HepG2 (cell line): ENCODE measurements around the gene MARCHF6. TPM values are rescaled to one million over a fixed set of nuclear protein-coding genes. Genes with fewer than 3 reads are reported as not detected.

ENCODE experiments used
- ATAC-seq: fragments of 200-7000 bp; cut with Tn5 transposase; 3 replicates; pipeline ENCODE4 v1.9.1; 2020; ENCODE audit warnings: mild to moderate bottlenecking, moderate library complexity
- BruUV-seq: library from RNA; stranded (reverse); fragments of 400-500 nt; replicated peaks from 2 replicates; lab custom pipeline; 2021; lab: Mats Ljungman, UMichigan
- CTCF ChIA-PET: fragments of 300-600 bp; formaldehyde crosslinking; extraction: SDS; loops from one replicate; lab custom pipeline; 2021; ENCODE audit warnings: low total read pairs, inconsistent platforms, low intra/inter-chr PET ratio; lab: Yijun Ruan, JAX
- POLR2A ChIA-PET: fragments of 350-600 bp; sonication (Branson Sonifier 250); formaldehyde crosslinking; loops from one replicate; lab custom pipeline; 2020; ENCODE audit warnings: antibody characterized with exemption, inconsistent platforms; lab: Yijun Ruan, JAX
- DNase-seq: peaks from one replicate; pipeline ENCODE4 v3.0.0-alpha.2; 2015; ENCODE audit warnings: low spot score
- FAIRE-seq: peaks from 3 replicates; lab custom pipeline; 2011; peaks lifted over from hg19 to GRCh38; lab: Jason Lieb, UNC
- H2AFZ ChIP-seq: one replicate; pipeline ENCODE4 v1.6.1; 2011; ENCODE audit warnings: low read length, inconsistent platforms
- H3K27ac ChIP-seq: fragments of 300-600 bp; 3 replicates; pipeline ENCODE4 v1.8.0; 2011; ENCODE audit warnings: mixed run types, mild to moderate bottlenecking, mixed read lengths, low read length, inconsistent platforms; ENCODE audit not compliant: insufficient read depth; ENCODE audit errors: extremely low read length
- H3K27me3 ChIP-seq, 2 experiments: fragments of 200-600 bp in 1 of 2; 2 replicates in 1 of 2; 3 replicates in 1 of 2; pipeline versions ENCODE4 v1.6.0 to v1.8.0; 2011; ENCODE audit warnings: low read length in 2 of 2, mild to moderate bottlenecking in 2 of 2, moderate library complexity in 2 of 2, inconsistent platforms in 1 of 2; ENCODE audit not compliant: insufficient read depth in 2 of 2, control insufficient read depth in 1 of 2
- H3K36me3 ChIP-seq, 2 experiments: fragments of 200-600 bp in 1 of 2; replicated peaks in 1 of 2; 2 replicates in 1 of 2; 3 replicates in 1 of 2; pipeline versions ENCODE4 v1.5.1 to v1.8.0; 2011; ENCODE audit warnings: low read length in 2 of 2, inconsistent platforms in 1 of 2; ENCODE audit not compliant: insufficient read depth in 2 of 2, control insufficient read depth in 1 of 2
- H3K4me1 ChIP-seq: 2 replicates; pipeline ENCODE4 v1.5.1; 2012; ENCODE audit warnings: low read length, inconsistent platforms; ENCODE audit not compliant: insufficient read depth
- H3K4me2 ChIP-seq: 2 replicates; pipeline ENCODE4 v1.6.0; 2011; ENCODE audit warnings: low read depth, low read length, inconsistent platforms
- H3K4me3 ChIP-seq, 3 experiments: fragments of 200-600 bp in 1 of 3; sonication (generic), shearing (Covaris generic) in 1 of 3; replicated peaks in 1 of 3; 2 replicates each; pipeline ENCODE4 v1.5.1; 2011 to 2016; ENCODE audit warnings: low read length in 3 of 3, inconsistent platforms in 2 of 3, low read depth in 2 of 3, mild to moderate bottlenecking in 2 of 3, control low read depth in 1 of 3, mixed read lengths in 1 of 3; ENCODE audit not compliant: insufficient read depth in 1 of 3
- H3K79me2 ChIP-seq: one replicate; pipeline ENCODE4 v1.6.1; 2011; ENCODE audit warnings: low read length, inconsistent platforms; ENCODE audit not compliant: insufficient read depth
- H3K9ac ChIP-seq: 2 replicates; pipeline ENCODE4 v1.6.0; 2011; ENCODE audit warnings: mild to moderate bottlenecking, low read depth, low read length, inconsistent platforms; ENCODE audit not compliant: insufficient read depth
- H3K9me3 ChIP-seq: 2 replicates; pipeline ENCODE4 v1.5.1; 2012; ENCODE audit warnings: mild to moderate bottlenecking, low read length
- H4K20me1 ChIP-seq: 2 replicates; pipeline ENCODE4 v1.6.0; 2011; ENCODE audit warnings: inconsistent platforms, mild to moderate bottlenecking, low read length, moderate library complexity; ENCODE audit not compliant: insufficient read depth
- FOXP1 ChIP-seq, 2 experiments: fragments of 450-650 bp in 1 of 2; IDR thresholded peaks; 2 replicates each; pipeline ENCODE4 v1.6.1; 2017 to 2018; ENCODE audit warnings: antibody characterized with exemption in 1 of 2
- GMEB1 ChIP-seq: sonication (generic); formaldehyde crosslinking; IDR thresholded peaks from 2 replicates; pipeline ENCODE4 v1.5.1; 2020; ENCODE audit warnings: missing genetic modification reagents, mild to moderate bottlenecking, borderline replicate concordance
- KAT2B ChIP-seq: fragments of 150-350 bp; IDR thresholded peaks from 2 replicates; pipeline ENCODE4 v1.6.1; 2014; ENCODE audit warnings: low read depth, low read length, borderline replicate concordance
- MAFF ChIP-seq: IDR thresholded peaks from 2 replicates; pipeline ENCODE4 v1.6.1; 2011; ENCODE audit warnings: low read depth, low read length, improper control_type of control experiment
- MAFK ChIP-seq, 2 experiments: IDR thresholded peaks in 1 of 2; conservative IDR thresholded peaks in 1 of 2; 2 replicates each; pipeline ENCODE4 v1.6.1; 2011; ENCODE audit warnings: improper control_type of control experiment in 2 of 2, low read length in 2 of 2
- SOX13 ChIP-seq, 3 experiments: fragments of 450-650 bp in 1 of 3; sonication (generic) in 1 of 3; formaldehyde crosslinking in 1 of 3; IDR thresholded peaks in 2 of 3; conservative IDR thresholded peaks in 1 of 3; 2 replicates each; pipeline versions ENCODE4 v1.5.0 to v1.6.1; 2016 to 2020; ENCODE audit warnings: antibody characterized with exemption in 1 of 3, mild to moderate bottlenecking in 1 of 3, missing compliant biosample characterization in 1 of 3, missing genetic modification reagents in 1 of 3, moderate library complexity in 1 of 3
- SOX6 ChIP-seq, 2 experiments: fragments of 450-650 bp in 1 of 2; sonication (generic) in 1 of 2; formaldehyde crosslinking in 1 of 2; IDR thresholded peaks; 2 replicates each; pipeline versions ENCODE4 v1.4.0 to v1.6.1; 2017 to 2020; ENCODE audit warnings: antibody characterized with exemption in 1 of 2, mild to moderate bottlenecking in 1 of 2, missing genetic modification reagents in 1 of 2
- ZNF275 ChIP-seq: sonication (generic); formaldehyde crosslinking; IDR thresholded peaks from 2 replicates; pipeline ENCODE4 v1.8.0; 2022; ENCODE audit warnings: missing genetic modification reagents, mild to moderate bottlenecking, inconsistent platforms, borderline replicate concordance
- WGBS: methylation state at CpG from one replicate; pipeline ENCODE4 v1.1.6; 2017; ENCODE audit warnings: low lambda C conversion rate; 5-methylcytosine and 5-hydroxymethylcytosine counted together
- in situ Hi-C: cut with HindIII; loops from 2 replicates; pipeline ENCODE4 v1.10.0; 2017; ENCODE audit warnings: low pct_unique_long_range_greater_than_20kb; ENCODE audit not compliant: extremely low pct_ligation_motif_present
- intact Hi-C: fragments of 100-400 bp; cut with micrococcal nuclease; formaldehyde crosslinking; loops from one replicate; pipeline ENCODE4 v1.10.0; 2022; ENCODE audit not compliant: unreplicated experiment
- polyA plus RNA-seq, 8 experiments: library from polyadenylated mRNA; depleted of rRNA in 3 of 8; stranded (reverse) in 7 of 8; unstranded in 1 of 8; fragments of >200 nt; fragmentation: Illumina TruSeq in 4 of 8; extraction: Trizol in 4 of 8; gene quantifications; 2 replicates each; pipeline versions ENCODE4 v1.2.1 to v1.2.3, GENCODE V29; 2011 to 2016; ENCODE audit warnings: low read depth in 4 of 8, missing spikeins in 1 of 8, mixed read lengths in 1 of 8; ENCODE audit not compliant: insufficient read depth in 1 of 8
- total RNA-seq, 5 experiments: library from RNA; depleted of rRNA; stranded (reverse); fragments of >200 nt; fragmentation: Illumina TruSeq; extraction: Trizol; gene quantifications; 2 replicates each; pipeline ENCODE4 v1.2.3, GENCODE V29; 2016; ENCODE audit warnings: low read depth in 1 of 5

Gene MARCHF6
- total and polyA plus RNA-seq, 2 of the 13 experiments (the other 11 are each of a cell fraction or from before 2014, with no cell fraction given) = 48.6 to 107 TPM

GRCh38 chr5:10323588-10324488 lies 29.7 kb upstream of the MARCHF6 start:
- no peak overlapping the region for H3K4me3 ChIP-seq
- intact Hi-C loops (no loop called here), in situ Hi-C loops (no loop called here)
- H3K4me2 ChIP-seq = peak overlapping the region; percentile 28; the same call in 1 of the 2 replicates
- FAIRE-seq = peak; percentile 4
- POLR2A ChIA-PET = interaction anchor here (1.8 kb wide), 1 partner anchor 29 kb away, joined by 14 read pairs; the partner anchor contains the start of gene MARCHF6
- H3K4me1 ChIP-seq = peaks cover 21% of the 10 kb centered on the region
- CTCF ChIA-PET = no interaction called here
- H3K9me3 ChIP-seq = no peaks in the 10 kb centered on the region
- BruUV-seq = no TSS peak
- peak; percentile 76 for ATAC-seq
- H3K27me3 ChIP-seq = peaks cover 0 to 4% of the 10 kb centered on the region in 2 experiments; a peak in 1 of 5 replicates
- H3K79me2 ChIP-seq = no peaks in the 10 kb centered on the region
- no peaks in the 10 kb centered on the region for H3K36me3 ChIP-seq
- H4K20me1 ChIP-seq = no peaks in the 10 kb centered on the region
- no peak overlapping the region for H3K9ac ChIP-seq
- WGBS = 5% methylated on average over 6 of the region's 6 CpGs
- H2AFZ ChIP-seq = no peak overlapping the region
- DNase-seq = peak; percentile 30
- TF ChIP-seq ZNF275 (no peak), KAT2B (no peak), SOX6 (IDR thresholded peaks at IDR 0.05) (no peak), SOX6 (CRISPR knock-in tag; IDR thresholded peaks at IDR 0.05) (peak; percentile 28; the same call in 1 of the 2 replicates), FOXP1 (IDR thresholded peaks at IDR 0.05) (no peak), FOXP1 (CRISPR knock-in tag; IDR thresholded peaks at IDR 0.05) (peak; percentile 19; the same call in 1 of the 2 replicates), SOX13 (IDR thresholded peaks at IDR 0.05) (no peak), SOX13 (CRISPR knock-in tag; conservative IDR thresholded peaks at IDR 0.05 in 1 of 2, IDR thresholded peaks at IDR 0.05 in 1 of 2) (peak in 1 of 2 experiments; percentile 18; a peak in 1 of 4 replicates), MAFK (conservative IDR thresholded peaks at IDR 0.05 in 1 of 2, IDR thresholded peaks at IDR 0.05 in 1 of 2; ENCODE audit: low read length in 2 of 2) (peak; percentile 89 to 92), MAFF (peak; percentile 90), GMEB1 (CRISPR knock-in tag) (no peak)
- TF ChIP-seq, all 625 proteins: peak for 5
- peak overlapping the region; percentile 29 for H3K27ac ChIP-seq
